GM19328 (cell line): ENCODE data around the gene IMPA2.
"Not testable (repeated sequence)": the region's sequence is repeated elsewhere in the genome, so short reads cannot be mapped to it uniquely, and the experiment has no call there.

Source experiments
- ATAC-seq: cut with Tn5 transposase; IDR thresholded peaks from one replicate; pipeline ENCODE4 v1.9.1; 2021; ENCODE audit warnings: mild to moderate bottlenecking, moderate library complexity; ENCODE audit not compliant: unreplicated experiment

IMPA2 gene

DNA sequence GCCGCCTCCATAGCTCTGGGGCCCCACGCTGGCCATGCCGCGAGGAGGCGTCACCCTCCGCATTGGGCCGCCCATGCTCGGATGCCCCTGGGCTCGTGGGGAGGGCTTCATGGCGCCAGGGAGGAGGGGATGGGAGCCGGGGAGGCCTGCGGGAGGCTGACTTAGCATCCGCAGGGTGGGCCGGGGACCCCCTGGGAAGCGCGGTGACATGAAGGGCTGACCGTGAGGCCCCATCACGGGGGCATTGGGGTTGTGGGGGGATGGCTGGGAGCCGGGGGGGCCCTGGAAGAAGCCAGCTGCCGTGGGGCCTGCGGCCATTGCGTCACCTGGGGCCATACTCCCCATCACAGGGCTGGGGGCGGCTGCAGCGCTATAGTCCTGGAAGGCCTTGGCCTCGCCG lies 86.4 kb downstream of the IMPA2 start:
- no peak for ATAC-seq

DNA sequence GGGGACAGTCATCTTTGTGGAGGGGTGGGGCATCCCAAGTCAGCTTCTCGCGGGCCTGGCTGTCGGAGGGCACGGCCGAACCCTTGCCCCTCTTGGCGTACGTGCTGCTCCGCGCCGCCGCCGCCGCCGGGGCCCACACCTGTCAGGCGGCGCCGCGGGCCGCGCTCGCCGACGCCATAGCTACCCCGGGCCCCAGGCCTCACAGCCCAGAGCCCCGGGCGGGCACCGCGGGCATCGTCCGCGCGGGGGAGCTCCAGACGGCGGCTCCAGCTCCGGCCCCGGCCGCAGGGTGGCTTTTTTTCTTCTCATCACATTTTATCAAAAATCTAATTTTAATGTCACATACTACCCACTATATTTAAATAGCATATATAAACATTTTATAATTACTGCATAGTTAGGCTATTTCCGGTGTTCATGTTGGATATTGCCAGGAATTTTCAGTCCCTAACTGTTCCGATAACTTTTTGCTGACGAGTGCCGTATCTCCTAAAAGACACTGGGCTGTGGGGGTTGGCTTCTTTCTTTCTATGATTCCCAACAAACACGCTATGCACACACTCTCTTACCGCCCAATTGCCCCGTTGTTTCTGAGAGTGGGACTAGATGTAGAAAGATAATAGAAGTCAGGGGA lies 87.1 kb downstream of the IMPA2 start:
- not testable (repeated sequence) for ATAC-seq

DNA sequence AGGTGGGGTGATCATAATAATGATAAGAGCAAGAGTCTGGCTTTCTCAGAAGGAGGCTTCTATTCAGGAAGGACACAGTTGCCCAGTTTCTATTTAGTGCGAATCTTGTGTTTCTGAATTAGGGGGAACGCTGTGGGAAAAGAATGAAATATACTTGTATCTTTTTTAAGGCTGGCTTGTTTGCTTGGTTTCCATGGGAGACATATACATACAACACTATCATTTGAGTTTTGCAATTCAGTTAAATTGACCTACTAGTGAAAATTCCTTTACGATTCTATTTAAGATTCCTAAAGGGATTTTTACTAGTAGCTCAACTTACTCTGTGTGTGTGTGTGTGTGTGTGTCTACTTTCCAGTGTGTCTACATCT lies 87.6 kb downstream of the IMPA2 start:
- ATAC-seq, result no peak

DNA sequence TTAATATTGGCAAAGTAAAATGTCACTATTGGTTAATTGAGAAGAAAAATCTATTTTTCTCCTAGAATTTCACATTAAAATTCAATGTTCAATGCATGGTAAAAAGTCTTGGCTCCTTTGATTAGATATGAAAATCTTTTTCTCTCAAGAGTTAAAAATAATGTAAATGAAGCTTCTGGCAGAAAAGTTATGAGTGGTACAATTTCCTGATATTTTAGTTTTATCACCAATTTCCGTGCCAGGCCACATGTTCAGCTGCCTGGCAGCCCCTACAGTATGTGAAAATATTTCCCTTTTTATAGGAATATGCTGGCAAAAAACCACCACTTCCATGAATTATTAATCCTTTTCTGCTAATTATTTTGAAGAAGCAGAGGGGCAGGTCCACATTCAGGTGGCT lies 89.8 kb downstream of the IMPA2 start:
- not testable (repeated sequence) for ATAC-seq

DNA sequence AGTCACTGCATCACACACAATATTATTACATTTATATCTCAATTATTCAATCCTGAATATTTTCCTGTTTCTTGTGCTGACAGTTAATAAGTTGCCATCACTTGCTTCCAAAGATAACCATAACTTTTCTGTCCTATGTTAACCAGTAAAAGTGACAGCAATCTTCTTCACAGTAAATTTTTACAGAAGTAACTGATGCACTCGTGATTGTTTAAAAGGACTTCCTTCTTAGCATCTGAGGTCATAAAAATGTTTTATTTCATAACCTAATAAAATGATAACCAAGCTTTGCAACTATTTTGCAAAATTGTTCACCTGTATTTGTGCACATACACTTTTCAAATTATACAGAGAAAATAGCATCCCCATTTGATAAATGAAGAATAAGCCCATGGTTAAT lies 91.7 kb downstream of the IMPA2 start:
- no peak for ATAC-seq

DNA sequence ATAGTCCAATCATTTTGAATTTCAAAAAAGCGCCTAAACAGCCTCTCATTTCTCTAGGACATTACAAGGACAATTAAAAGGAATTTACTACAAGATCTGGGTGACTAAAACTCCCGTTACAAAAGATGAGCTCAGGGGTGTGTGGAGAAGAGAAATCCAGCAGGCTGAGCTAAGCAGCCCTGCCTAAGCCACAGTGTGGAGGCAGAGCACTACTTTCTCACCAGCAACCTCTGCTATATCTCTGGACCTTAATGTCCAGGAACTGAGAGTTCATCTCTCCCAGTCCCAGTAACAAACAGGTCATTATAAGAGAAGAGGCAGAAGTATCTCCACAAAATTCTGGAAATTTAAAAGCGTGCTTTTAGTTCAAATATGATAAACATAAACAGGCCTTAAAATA lies 93.4 kb downstream of the IMPA2 start:
- ATAC-seq, result no peak

DNA sequence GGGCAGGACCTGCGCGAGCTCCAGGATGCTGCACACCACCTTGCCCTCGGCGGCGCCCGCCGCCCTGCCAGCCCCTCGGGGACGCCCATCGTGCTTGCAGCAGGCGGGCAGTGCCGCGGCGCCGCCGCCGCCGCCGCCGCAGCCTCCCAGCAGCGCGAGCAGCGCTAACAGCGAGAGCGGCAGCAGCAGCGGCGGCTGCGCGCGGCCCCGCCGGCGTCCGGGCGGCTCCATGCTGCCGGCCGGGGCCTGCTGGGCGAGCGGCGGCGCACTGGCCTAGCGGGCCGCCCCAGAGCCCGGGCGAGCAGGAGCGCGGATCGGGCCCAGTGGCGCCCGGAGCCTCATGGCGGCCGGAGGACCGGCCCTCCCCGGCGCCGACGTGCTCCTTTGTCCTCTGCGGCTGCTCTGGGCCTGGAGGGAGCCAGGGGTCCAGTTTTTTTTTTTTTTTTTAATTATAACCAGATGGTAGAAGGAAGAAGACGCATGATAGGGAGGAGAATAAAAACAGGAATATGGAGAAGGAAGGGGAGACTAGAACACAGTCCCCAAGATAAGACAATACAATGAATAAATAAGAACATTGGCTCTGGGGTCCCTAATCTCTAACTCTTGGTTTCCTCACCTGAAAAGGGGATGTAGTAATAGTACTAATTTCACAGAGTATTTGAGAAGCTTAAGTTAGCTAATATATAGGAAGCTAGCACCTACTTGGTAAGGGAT lies 95.3 kb downstream of the IMPA2 start:
- ATAC-seq, result no peak

DNA sequence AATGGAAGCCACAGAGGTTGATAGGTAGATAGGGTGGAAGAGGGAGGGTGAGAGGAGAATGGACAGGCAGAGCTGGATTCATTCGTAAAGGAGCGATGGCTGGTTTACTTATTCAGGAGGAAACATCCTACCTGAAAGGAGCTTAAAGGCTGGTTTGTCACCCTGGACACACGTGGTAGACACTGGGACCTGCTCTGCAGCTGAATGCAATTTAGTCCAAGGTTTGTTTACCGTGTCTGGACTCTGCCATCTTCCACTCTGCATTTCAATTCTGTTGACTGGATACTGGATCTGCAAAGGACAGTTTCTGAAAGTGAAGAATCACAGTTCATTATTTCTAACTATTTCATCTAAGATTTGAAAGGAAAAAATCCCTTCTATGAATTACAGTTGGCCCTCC lies 96.7 kb downstream of the IMPA2 start:
- ATAC-seq, result not testable (repeated sequence)

DNA sequence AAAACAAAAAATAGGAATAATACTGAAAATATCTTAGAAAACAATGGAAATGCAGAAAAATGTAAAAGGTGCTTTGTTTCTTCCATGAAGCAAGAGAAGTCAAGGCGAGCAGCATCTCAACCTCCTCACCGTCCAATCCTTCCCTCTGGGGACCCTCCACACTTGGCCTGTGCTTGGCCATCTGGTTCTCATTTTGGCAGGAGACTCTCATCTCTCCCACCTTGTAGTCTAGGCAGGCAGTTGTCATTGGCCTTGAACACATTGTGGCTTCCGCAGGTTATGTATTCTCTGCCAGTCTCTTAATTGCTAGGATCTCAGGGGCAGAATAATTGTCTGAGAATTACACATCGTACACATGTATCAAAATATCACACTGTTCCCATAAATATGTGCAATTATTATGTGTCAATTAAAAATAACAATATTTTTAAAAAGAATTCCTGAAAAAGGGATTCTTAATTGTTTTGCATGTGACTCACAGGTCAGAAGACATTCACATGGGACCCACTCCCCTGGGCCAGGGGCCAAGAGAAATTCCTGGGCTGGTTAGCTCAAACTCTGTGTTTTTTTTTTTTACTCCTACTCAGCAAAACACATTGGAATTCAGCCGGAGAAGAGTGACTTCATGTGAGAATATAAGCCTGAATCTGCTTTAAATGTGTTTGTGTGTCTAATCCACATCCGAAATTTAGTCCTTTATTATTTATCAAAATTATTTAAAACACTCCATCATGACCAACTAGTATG lies 98.4 kb downstream of the IMPA2 start:
- ATAC-seq, result no peak
